B cell (primary cell): Measurements from ENCODE around the gene VWA3A. TPM values are rescaled to one million over a fixed set of nuclear protein-coding genes. Genes with fewer than 3 reads are reported as not detected.

ENCODE experiments used
- ATAC-seq: fragments of 200-7000 bp; cut with Tn5 transposase; one replicate; pipeline ENCODE4 v1.10.0; 2021; ENCODE audit warnings: low read depth, mild to moderate bottlenecking, moderate number of reproducible peaks, moderate library complexity
- CTCF ChIA-PET: fragments of 350-600 bp; sonication (Branson Sonifier 250); formaldehyde crosslinking; loops from one replicate; lab custom pipeline; 2021; ENCODE audit warnings: antibody characterized with exemption, inconsistent platforms; lab: Charles Lee
- POLR2A ChIA-PET: fragments of 350-600 bp; sonication (Branson Sonifier 250); formaldehyde crosslinking; loops from one replicate; lab custom pipeline; 2021; ENCODE audit warnings: antibody characterized with exemption; lab: Charles Lee
- DNase-seq: peaks from one replicate; pipeline ENCODE4 v3.0.0; 2013
- H2AFZ ChIP-seq: 2 replicates; pipeline ENCODE4 v1.6.1; 2012; ENCODE audit warnings: mild to moderate bottlenecking, low read depth, low read length; ENCODE audit not compliant: insufficient read depth, poor library complexity, severe bottlenecking
- H3K27ac ChIP-seq, 2 donors: 1 replicate in 1 of 2; 2 replicates in 1 of 2; pipeline ENCODE4 v1.5.1; 2012 to 2013; ENCODE audit warnings: low read length in 2 of 2, mild to moderate bottlenecking in 2 of 2, moderate library complexity in 1 of 2
- H3K27me3 ChIP-seq, 4 experiments: fragments of 200-600 bp in 1 of 4; sonication (generic) in 1 of 4; replicated peaks in 1 of 4; 1 replicate in 2 of 4; 2 replicates in 2 of 4; pipeline versions ENCODE4 v1.6.1 to v1.7.0; 2013 to 2016; ENCODE audit warnings: low read length in 3 of 4, mild to moderate bottlenecking in 2 of 4, mixed read lengths in 1 of 4, moderate library complexity in 1 of 4; ENCODE audit not compliant: insufficient read depth in 4 of 4, control insufficient read depth in 3 of 4; ENCODE audit errors: control extremely low read depth in 1 of 4
- H3K36me3 ChIP-seq, 2 experiments: replicated peaks in 1 of 2; 1 replicate in 1 of 2; 2 replicates in 1 of 2; pipeline versions ENCODE4 v1.6.1 to v1.7.1; 2013; ENCODE audit warnings: low read length in 1 of 2; ENCODE audit not compliant: insufficient read depth in 2 of 2, control insufficient read depth in 1 of 2; ENCODE audit errors: control extremely low read depth in 1 of 2, extremely low read depth in 1 of 2
- H3K4me1 ChIP-seq, 2 donors: fragments of 200-600 bp in 1 of 2; sonication (generic) in 1 of 2; 1 replicate in 1 of 2; 2 replicates in 1 of 2; pipeline versions ENCODE4 v1.5.1 to v1.6.1; 2013 to 2017; ENCODE audit warnings: low read length in 2 of 2; ENCODE audit not compliant: control insufficient read depth in 2 of 2, insufficient read depth in 2 of 2
- H3K4me2 ChIP-seq: replicated peaks from 2 replicates; pipeline ENCODE3; 2012; ENCODE audit warnings: mild to moderate bottlenecking, low read depth, low read length; ENCODE audit not compliant: poor library complexity, severe bottlenecking
- H3K4me3 ChIP-seq, 5 experiments: fragments of 200-600 bp in 1 of 5; sonication (generic) in 1 of 5; 1 replicate in 3 of 5; 2 replicates in 2 of 5; pipeline versions ENCODE4 v1.5.1 to v1.7.0; 2011 to 2016; ENCODE audit warnings: low read length in 4 of 5, mild to moderate bottlenecking in 4 of 5, low read depth in 2 of 5, control low read depth in 1 of 5, moderate library complexity in 1 of 5; ENCODE audit not compliant: insufficient read depth in 1 of 5; ENCODE audit errors: control extremely low read depth in 1 of 5, extremely low read depth in 1 of 5
- H3K79me2 ChIP-seq: fragments of 200-600 bp; sonication (generic); one replicate; pipeline ENCODE4 v1.6.0; 2016; ENCODE audit warnings: low read length; ENCODE audit not compliant: control insufficient read depth, insufficient read depth
- H3K9ac ChIP-seq: fragments of 200-600 bp; sonication (generic); 2 replicates; pipeline ENCODE4 v1.6.1; 2017; ENCODE audit warnings: mild to moderate bottlenecking, low read length, moderate library complexity
- H3K9me3 ChIP-seq, 3 donors: one replicate each; pipeline versions ENCODE4 v1.6.1 to v1.7.1; 2013; ENCODE audit warnings: low read length in 2 of 3; ENCODE audit not compliant: control insufficient read depth in 2 of 3, insufficient read depth in 1 of 3; ENCODE audit errors: control extremely low read depth in 1 of 3
- H4K20me1 ChIP-seq: 2 replicates; pipeline ENCODE4 v1.6.0; 2012; ENCODE audit warnings: mild to moderate bottlenecking, low read length; ENCODE audit not compliant: insufficient read depth, control insufficient read depth, poor library complexity, severe bottlenecking
- H3K27ac Mint-ChIP-seq: one replicate; pipeline ENCODE4 v1.8.0; 2021; ENCODE audit warnings: mixed read lengths
- H3K27me3 Mint-ChIP-seq: one replicate; pipeline ENCODE4 v1.8.0; 2021; ENCODE audit warnings: mixed read lengths
- H3K4me1 Mint-ChIP-seq: one replicate; pipeline ENCODE4 v1.8.0; 2021; ENCODE audit warnings: mixed read lengths
- H3K4me3 Mint-ChIP-seq: one replicate; pipeline ENCODE4 v1.8.0; 2021; ENCODE audit warnings: mixed read lengths
- H3K9me3 Mint-ChIP-seq: one replicate; pipeline ENCODE4 v1.8.0; 2022; ENCODE audit warnings: mixed read lengths; ENCODE audit not compliant: insufficient read depth
- CTCF ChIP-seq: fragments of 200-600 bp; IDR thresholded peaks from one replicate; pipeline ENCODE4 v1.8.0; 2022; ENCODE audit warnings: antibody characterized with exemption, mild to moderate bottlenecking
- EZH2 ChIP-seq: IDR thresholded peaks from 2 replicates; pipeline ENCODE4 v1.6.1; 2012; ENCODE audit warnings: borderline replicate concordance, low read depth, mild to moderate bottlenecking, moderate library complexity, low read length; ENCODE audit not compliant: insufficient read depth, poor library complexity, severe bottlenecking
- WGBS: methylation state at CpG from one replicate; pipeline ENCODE4 v1.1.5; 2013; ENCODE audit warnings: missing lambda C conversion rate; ENCODE audit not compliant: insufficient coverage; 5-methylcytosine and 5-hydroxymethylcytosine counted together
- intact Hi-C: fragments of 100-400 bp; cut with micrococcal nuclease; formaldehyde crosslinking; loops from one replicate; pipeline ENCODE4 v1.10.0; 2022
- polyA plus RNA-seq: library from polyadenylated mRNA; depleted of rRNA; stranded (reverse); fragments of >200 nt; gene quantifications from 2 replicates; pipeline ENCODE4 v1.2.3, GENCODE V29; 2012
- total RNA-seq, 2 donors: library from RNA; stranded (reverse); fragments of 120-200 nt in 1 of 2; gene quantifications; 1 replicate in 1 of 2; 2 replicates in 1 of 2; pipeline versions ENCODE4 v1.2.3 to v1.2.4, GENCODE V29; 2013 to 2022

The VWA3A gene
- total and polyA plus RNA-seq, 2 donors (not counting 1 experiment from before 2014, with no cell fraction given): 0.28 to 0.47 TPM

- Histone ChIP-seq H3K4me2 (no peak overlapping the region), H3K9me3 (no peaks in the 10 kb centered on the region), H3K27me3 (no peaks in the 10 kb centered on the region), H3K9ac (no peak overlapping the region), H3K36me3 (no peaks in the 10 kb centered on the region), H4K20me1 (no peaks in the 10 kb centered on the region), H3K4me3 (no peak overlapping the region), H3K27ac (no peak overlapping the region), H3K4me1 (no peaks in the 10 kb centered on the region), H2AFZ (no peak overlapping the region), H3K79me2 (no peaks in the 10 kb centered on the region)
- ChIA-PET CTCF (interaction anchor here (1.0 to 2.0 kb wide), 3 partner anchors 10 to 11 kb away, joined by 4 to 9 read pairs (median 7); no protein-coding TSS in a partner anchor), POLR2A (no interaction called here)
- TF ChIP-seq EZH2 (no peak), CTCF (no peak)
- Mint-ChIP-seq H3K4me3 (no peak overlapping the region), H3K4me1 (no peaks in the 10 kb centered on the region), H3K9me3 (no peaks in the 10 kb centered on the region), H3K27ac (no peak overlapping the region), H3K27me3 (no peaks in the 10 kb centered on the region)
- no CpG with 5 or more reads among the region's 1 CpG for WGBS
- ATAC-seq: no peak
- intact Hi-C loops: no loop called here
- DNase-seq: no peak
Measured at GRCh38 chr16:22088642-22089041, 3.7 kb upstream of the VWA3A start.

GRCh38 chr16:22089910-22090309 lies 2.4 kb upstream of the VWA3A start:
- POLR2A ChIA-PET: no interaction called here
- WGBS: 98% methylated on average over 4 of the region's 4 CpGs
- peaks cover 0 to 3% (median 0%) of the 10 kb centered on the region in 4 experiments for H3K27me3 ChIP-seq
- no peak overlapping the region for H3K4me3 Mint-ChIP-seq
- no peak overlapping the region for H2AFZ ChIP-seq
- H3K4me2 ChIP-seq: no peak overlapping the region
- no peaks in the 10 kb centered on the region for H3K79me2 ChIP-seq
- TF ChIP-seq CTCF (no peak), EZH2 (no peak)
- intact Hi-C loops: no loop called here
- no peak overlapping the region for H3K27ac ChIP-seq
- no peak overlapping the region for H3K9ac ChIP-seq
- peaks cover 1% of the 10 kb centered on the region for H3K27me3 Mint-ChIP-seq
- CTCF ChIA-PET: interaction anchor here (1.6 to 2.0 kb wide), 2 partner anchors 9 to 12 kb away, joined by 5 to 9 read pairs; no protein-coding TSS in a partner anchor
- H3K9me3 Mint-ChIP-seq: no peaks in the 10 kb centered on the region
- ATAC-seq (no peak), DNase-seq (no peak)
- no peak overlapping the region for H3K4me3 ChIP-seq
- no peaks in the 10 kb centered on the region for H3K4me1 Mint-ChIP-seq
- H4K20me1 ChIP-seq: no peaks in the 10 kb centered on the region
- H3K36me3 ChIP-seq: no peaks in the 10 kb centered on the region
- H3K27ac Mint-ChIP-seq: no peak overlapping the region
- no peaks in the 10 kb centered on the region for H3K9me3 ChIP-seq
- no peaks in the 10 kb centered on the region for H3K4me1 ChIP-seq
